K562 (cell line): ENCODE results near the gene NEK1.

Source experiments
- CTCF ChIP-seq, 3 experiments: IDR thresholded peaks in 2 of 3; conservative IDR thresholded peaks in 1 of 3; 2 replicates each; pipeline ENCODE4 v1.5.1; 2011 to 2012; ENCODE audit warnings: low read length in 3 of 3, mild to moderate bottlenecking in 3 of 3, control low read depth in 2 of 3, improper control_type of control experiment in 1 of 3, inconsistent platforms in 1 of 3, low read depth in 1 of 3, mixed read lengths in 1 of 3, moderate library complexity in 1 of 3; ENCODE audit not compliant: insufficient read depth in 2 of 3
- EZH2 ChIP-seq: IDR thresholded peaks from 2 replicates; pipeline ENCODE4 v1.6.1; 2012; ENCODE audit warnings: low read depth, mild to moderate bottlenecking, inconsistent platforms, low read length, borderline replicate concordance
- MED1 ChIP-seq: sonication (generic); formaldehyde crosslinking; IDR thresholded peaks from 2 replicates; pipeline ENCODE4 v1.8.1; 2023; ENCODE audit warnings: missing genetic modification reagents, borderline replicate concordance
- POLR2AphosphoS5 ChIP-seq: IDR thresholded peaks from 2 replicates; pipeline ENCODE4 v1.6.1; 2011; ENCODE audit warnings: mild to moderate bottlenecking, low read depth, low read length, moderate library complexity; ENCODE audit not compliant: control insufficient read depth, insufficient read depth
- RAD21 ChIP-seq, 2 experiments: fragments of 250-450 bp in 1 of 2; fragments of 450-650 bp in 1 of 2; sonication (Bioruptor Pico) in 1 of 2; formaldehyde crosslinking in 1 of 2; IDR thresholded peaks in 1 of 2; conservative IDR thresholded peaks in 1 of 2; 2 replicates each; pipeline versions ENCODE4 v1.4.0 to v1.8.0; 2020 to 2022; ENCODE audit warnings: mild to moderate bottlenecking in 2 of 2, moderate library complexity in 1 of 2
- SIN3A ChIP-seq, 2 experiments: fragments of 150-350 bp in 1 of 2; IDR thresholded peaks; 2 replicates each; pipeline ENCODE4 v1.6.1; 2011 to 2016; ENCODE audit warnings: borderline replicate concordance in 2 of 2, low read depth in 2 of 2, low read length in 2 of 2, mild to moderate bottlenecking in 2 of 2, moderate library complexity in 2 of 2; ENCODE audit not compliant: control insufficient read depth in 1 of 2
- ZNF311 ChIP-seq: fragments of 250-450 bp; sonication (Bioruptor Pico); IDR thresholded peaks from 2 replicates; pipeline ENCODE4 v1.4.0; 2020; ENCODE audit warnings: mild to moderate bottlenecking, moderate library complexity
- ZNF764 ChIP-seq: fragments of 250-450 bp; sonication (Bioruptor Pico); IDR thresholded peaks from 2 replicates; pipeline ENCODE4 v1.4.0; 2020; ENCODE audit warnings: low read depth, mild to moderate bottlenecking, moderate library complexity

- TF ChIP-seq POLR2AphosphoS5 (no peak), EZH2 (no peak), RAD21 (CRISPR knock-in tag; conservative IDR thresholded peaks at IDR 0.05 in 1 of 2, IDR thresholded peaks at IDR 0.05 in 1 of 2) (no peak), ZNF764 (no peak), SIN3A (IDR thresholded peaks at IDR 0.05; ENCODE audit: borderline replicate concordance in 2 of 2, control insufficient read depth in 1 of 2, low read depth in 2 of 2, low read length in 2 of 2) (no peak), CTCF (IDR thresholded peaks at IDR 0.05 in 2 of 3, conservative IDR thresholded peaks at IDR 0.05 in 1 of 3; ENCODE audit: insufficient read depth in 2 of 3, low read depth in 1 of 3, low read length in 3 of 3) (no peak), ZNF311 (no peak), MED1 (no peak)
These were observed 49.4 kb upstream of the NEK1 start for GRCh38 chr4:169661761-169662160.
